Gastrocnemius medialis (tissue), 4 donors: ENCODE data around the gene WBP11.

Source experiments
- CTCF ChIP-seq, 5 experiments: fragments of 450-650 bp in 3 of 5; fragments of 200-600 bp in 2 of 5; sonication (generic) in 2 of 5; IDR thresholded peaks in 4 of 5; conservative IDR thresholded peaks in 1 of 5; 1 replicate in 4 of 5; 2 replicates in 1 of 5; pipeline ENCODE4 v1.5.1; 2016 to 2019; ENCODE audit warnings: antibody characterized with exemption in 5 of 5, mild to moderate bottlenecking in 3 of 5, moderate library complexity in 3 of 5
- POLR2A ChIP-seq, 2 donors: fragments of 450-650 bp; IDR thresholded peaks; one replicate each; pipeline ENCODE4 v1.6.1; 2017; ENCODE audit warnings: antibody characterized with exemption in 2 of 2, mild to moderate bottlenecking in 2 of 2, moderate library complexity in 2 of 2

- TF ChIP-seq CTCF (IDR thresholded peaks at IDR 0.05 in 4 of 5, conservative IDR thresholded peaks at IDR 0.05 in 1 of 5) (no peak), POLR2A (IDR thresholded peaks at IDR 0.05) (no peak)
These were observed 62.1 kb downstream of the WBP11 start for GRCh38 chr12:14741153-14741552.
